Smooth muscle cell (in vitro differentiated cells): ENCODE results near the gene TSC2. TPM values are rescaled to one million over a fixed set of nuclear protein-coding genes. Genes with fewer than 3 reads are reported as not detected.

ENCODE experiments used
- DNase-seq: peaks from one replicate; lab custom pipeline; 2025; ENCODE audit not compliant: unreplicated experiment; lab: John Stamatoyannopoulos, UW
- H2AFZ ChIP-seq: fragments of 200-600 bp; sonication (generic); 2 replicates; pipeline ENCODE4 v1.6.0; 2016; ENCODE audit warnings: antibody characterized with exemption, low read depth, mild to moderate bottlenecking
- H3F3A ChIP-seq: fragments of 200-600 bp; sonication (generic); 2 replicates; pipeline ENCODE4 v1.6.0; 2017; ENCODE audit warnings: antibody characterized with exemption, low read depth
- H3K27ac ChIP-seq: fragments of 200-600 bp; sonication (generic); 2 replicates; pipeline ENCODE4 v1.5.1; 2016; ENCODE audit warnings: low read depth, mild to moderate bottlenecking
- H3K27me3 ChIP-seq: fragments of 200-600 bp; sonication (generic); 2 replicates; pipeline ENCODE4 v1.6.1; 2016; ENCODE audit warnings: low read depth, mild to moderate bottlenecking
- H3K36me3 ChIP-seq: fragments of 200-600 bp; sonication (generic); 2 replicates; pipeline ENCODE4 v1.5.1; 2016; ENCODE audit warnings: low read depth
- H3K4me1 ChIP-seq: fragments of 200-600 bp; sonication (generic); 2 replicates; pipeline ENCODE4 v1.5.1; 2016; ENCODE audit warnings: low read depth
- H3K4me2 ChIP-seq: fragments of 200-600 bp; sonication (generic); 2 replicates; pipeline ENCODE4 v1.6.0; 2016; ENCODE audit warnings: mild to moderate bottlenecking
- H3K4me3 ChIP-seq: fragments of 200-600 bp; sonication (generic); 2 replicates; pipeline ENCODE4 v1.5.1; 2016; ENCODE audit warnings: mild to moderate bottlenecking
- H3K79me2 ChIP-seq: fragments of 200-600 bp; sonication (generic); 2 replicates; pipeline ENCODE4 v1.6.0; 2016; ENCODE audit warnings: low read depth, mild to moderate bottlenecking
- H3K9ac ChIP-seq: fragments of 200-600 bp; sonication (generic); 2 replicates; pipeline ENCODE4 v1.6.0; 2016; ENCODE audit warnings: low read depth
- H3K9me3 ChIP-seq: fragments of 200-600 bp; sonication (generic); replicated peaks from 2 replicates; pipeline ENCODE4 v1.5.1; 2016; ENCODE audit warnings: low read depth
- H4K20me1 ChIP-seq: fragments of 200-600 bp; sonication (generic); 2 replicates; pipeline ENCODE4 v1.6.0; 2016; ENCODE audit warnings: low read depth
- CTCF ChIP-seq: fragments of 200-600 bp; sonication (generic); IDR thresholded peaks from 2 replicates; pipeline ENCODE4 v1.5.1; 2017; ENCODE audit warnings: borderline replicate concordance, mild to moderate bottlenecking, antibody characterized with exemption; ENCODE audit not compliant: insufficient read depth, poor library complexity, severe bottlenecking
- WGBS: methylation state at CpG from one replicate; pipeline ENCODE4 v1.1.7; 2016; ENCODE audit warnings: low lambda C conversion rate; 5-methylcytosine and 5-hydroxymethylcytosine counted together
- polyA plus RNA-seq: library from polyadenylated mRNA; unstranded; fragments of >200 nt; fragmentation: Nextera tagmentation; extraction: Ambion mirVana; gene quantifications from 2 replicates; pipeline ENCODE4 v1.2.1, GENCODE V29; 2016
- total RNA-seq: library from RNA; depleted of rRNA; stranded (reverse); fragments of >200 nt; gene quantifications from 2 replicates; pipeline ENCODE4 v1.2.3, GENCODE V29; 2014

TSC2 gene
- total and polyA plus RNA-seq, 2 experiments from 2014 or later = 64.5 to 74.7 TPM

- Histone ChIP-seq H3K4me2 (no peak overlapping the region), H3K9ac (no peak overlapping the region), H2AFZ (no peak overlapping the region), H3K27ac (no peak overlapping the region), H3K27me3 (no peaks in the 10 kb centered on the region), H4K20me1 (no peaks in the 10 kb centered on the region), H3K36me3 (no peaks in the 10 kb centered on the region), H3K4me1 (peaks cover 9% of the 10 kb centered on the region), H3F3A (no peaks in the 10 kb centered on the region), H3K79me2 (peaks cover 3% of the 10 kb centered on the region), H3K9me3 (no peaks in the 10 kb centered on the region), H3K4me3 (no peak overlapping the region)
- WGBS = 96% methylated on average over 10 of the region's 11 CpGs
- TF ChIP-seq CTCF = no peak
- DNase-seq = no peak
Measured at GRCh38 chr16:2042986-2043666, 4.7 kb upstream of the TSC2 start.

GRCh38 chr16:2043667-2044451 lies 3.9 kb upstream of the TSC2 start:
- no peaks in the 10 kb centered on the region for H3K9me3 ChIP-seq
- no peaks in the 10 kb centered on the region for H3F3A ChIP-seq
- H3K4me1 ChIP-seq = peaks cover 14% of the 10 kb centered on the region
- no peak overlapping the region for H3K4me2 ChIP-seq
- no peaks in the 10 kb centered on the region for H3K27me3 ChIP-seq
- no peak overlapping the region for H2AFZ ChIP-seq
- no peak for DNase-seq
- H3K79me2 ChIP-seq = peaks cover 11% of the 10 kb centered on the region
- no peaks in the 10 kb centered on the region for H3K36me3 ChIP-seq
- H3K27ac ChIP-seq = no peak overlapping the region
- no peak overlapping the region for H3K4me3 ChIP-seq
- TF ChIP-seq CTCF = no peak
- H4K20me1 ChIP-seq = no peaks in the 10 kb centered on the region
- WGBS = 96% methylated on average over 23 of the region's 26 CpGs
- H3K9ac ChIP-seq = no peak overlapping the region

GRCh38 chr16:2044541-2044940 lies 3.2 kb upstream of the TSC2 start:
- WGBS = 96% methylated on average over 22 of the region's 22 CpGs
- Histone ChIP-seq H3K79me2 (peaks cover 17% of the 10 kb centered on the region), H3K9ac (no peak overlapping the region)

More at GRCh38 chr16:2044541-2044940, 3.2 kb upstream of the TSC2 start:
- no peaks in the 10 kb centered on the region for H3F3A ChIP-seq
- H3K27me3 ChIP-seq = no peaks in the 10 kb centered on the region
- H3K36me3 ChIP-seq = no peaks in the 10 kb centered on the region
- H4K20me1 ChIP-seq = peaks cover 3% of the 10 kb centered on the region
- H3K4me3 ChIP-seq = no peak overlapping the region
- H3K4me2 ChIP-seq = no peak overlapping the region
- no peak overlapping the region for H3K27ac ChIP-seq
- DNase-seq = no peak
- H2AFZ ChIP-seq = no peak overlapping the region
- H3K4me1 ChIP-seq = peaks cover 13% of the 10 kb centered on the region
- no peaks in the 10 kb centered on the region for H3K9me3 ChIP-seq
- TF ChIP-seq CTCF = no peak
